DND-41 (cell line): ENCODE data around the gene TTC28.
"Not testable (repeated sequence)": the region's sequence is repeated elsewhere in the genome, so short reads cannot be mapped to it uniquely, and the experiment has no call there.

ENCODE experiments used
- ATAC-seq: fragments of 200-7000 bp; cut with Tn5 transposase; 3 replicates; pipeline ENCODE4 v1.9.1; 2021; ENCODE audit warnings: low read depth; ENCODE audit not compliant: insufficient read depth
- DNase-seq: peaks from one replicate; pipeline ENCODE4 v3.0.0-alpha.2; 2020
- H2AFZ ChIP-seq: 2 replicates; pipeline ENCODE4 v1.6.0; 2012; ENCODE audit warnings: low read depth, low read length
- H3K27ac ChIP-seq: 2 replicates; pipeline ENCODE4 v1.5.1; 2012; ENCODE audit warnings: low read length, inconsistent platforms
- H3K27me3 ChIP-seq: fragments of 200-600 bp; sonication (generic); 2 replicates; pipeline ENCODE4 v1.6.0; 2012; ENCODE audit warnings: low read length, mild to moderate bottlenecking, inconsistent platforms; ENCODE audit not compliant: insufficient read depth, poor library complexity
- H3K36me3 ChIP-seq: 2 replicates; pipeline ENCODE4 v1.5.1; 2012; ENCODE audit warnings: low read length, inconsistent platforms; ENCODE audit not compliant: insufficient read depth
- H3K4me1 ChIP-seq: 2 replicates; pipeline ENCODE4 v1.5.1; 2012; ENCODE audit warnings: mild to moderate bottlenecking, low read length; ENCODE audit not compliant: insufficient read depth
- H3K4me2 ChIP-seq: 2 replicates; pipeline ENCODE4 v1.6.0; 2012; ENCODE audit warnings: mild to moderate bottlenecking, moderate library complexity, low read length, inconsistent platforms; ENCODE audit not compliant: insufficient read depth
- H3K4me3 ChIP-seq, 2 experiments: fragments of 200-600 bp in 1 of 2; shearing (Covaris generic) in 1 of 2; 2 replicates each; pipeline ENCODE4 v1.5.1; 2012 to 2016; ENCODE audit warnings: inconsistent platforms in 2 of 2, low read length in 2 of 2, mild to moderate bottlenecking in 2 of 2, low read depth in 1 of 2, moderate library complexity in 1 of 2
- H3K79me2 ChIP-seq: 2 replicates; pipeline ENCODE4 v1.6.0; 2012; ENCODE audit warnings: low read length, inconsistent platforms; ENCODE audit not compliant: insufficient read depth
- H3K9ac ChIP-seq: 2 replicates; pipeline ENCODE4 v1.6.0; 2012; ENCODE audit warnings: low read depth, mild to moderate bottlenecking, inconsistent platforms, low read length, moderate library complexity
- H3K9me3 ChIP-seq: 2 replicates; pipeline ENCODE4 v1.5.1; 2012; ENCODE audit warnings: low read length, moderate library complexity, mild to moderate bottlenecking, inconsistent platforms; ENCODE audit not compliant: insufficient read depth, severe bottlenecking
- H4K20me1 ChIP-seq: 2 replicates; pipeline ENCODE4 v1.6.0; 2012; ENCODE audit warnings: low read length; ENCODE audit not compliant: insufficient read depth
- EZH2 ChIP-seq: IDR thresholded peaks from 3 replicates; pipeline ENCODE4 v1.6.1; 2012; ENCODE audit warnings: borderline replicate concordance, low read depth, mild to moderate bottlenecking, moderate library complexity, low read length, inconsistent platforms; ENCODE audit not compliant: severe bottlenecking
- TF ChIP-seq, protein P1 (sequence below): IDR thresholded peaks from 2 replicates; pipeline ENCODE4 v1.5.1; 2012; ENCODE audit warnings: borderline replicate concordance, low read length, moderate library complexity, mild to moderate bottlenecking; ENCODE audit not compliant: poor library complexity, severe bottlenecking; ENCODE audit errors: extremely low read depth

The TTC28 gene

DNA sequence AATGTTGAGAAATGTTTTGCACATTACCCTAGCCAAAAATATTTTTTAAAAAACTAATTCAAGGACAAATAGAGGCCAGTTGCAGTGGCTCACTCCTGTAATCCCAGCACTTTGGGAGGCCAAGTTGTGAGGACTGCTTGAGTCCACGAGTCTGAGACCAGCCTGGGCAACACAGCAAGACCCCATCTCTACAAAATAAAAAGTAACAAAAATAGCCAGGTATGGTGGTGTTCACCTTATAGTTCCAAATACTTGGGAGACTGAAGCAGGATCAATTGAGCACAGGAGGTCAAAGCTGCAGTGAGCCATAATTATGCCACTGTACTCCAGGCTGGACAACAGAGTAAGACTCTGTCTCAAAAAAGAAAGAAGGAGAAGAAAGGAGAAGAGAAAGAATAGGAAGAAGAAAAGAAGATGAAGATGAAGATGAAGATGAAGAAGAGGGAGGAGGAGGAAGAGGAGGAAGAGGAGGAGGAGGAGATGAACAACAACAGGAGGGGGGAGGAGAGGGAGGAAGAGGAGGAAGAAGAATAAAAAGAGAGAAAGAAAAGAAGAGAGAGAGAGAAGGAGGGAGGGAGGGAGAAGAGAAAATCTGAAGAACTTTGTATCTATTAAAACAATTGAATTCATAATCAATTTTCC, 136.5 kb downstream of the TTC28 start:
- H3K4me2 ChIP-seq = no peak overlapping the region
- no peaks in the 10 kb centered on the region for H3K79me2 ChIP-seq
- no peak overlapping the region for H2AFZ ChIP-seq
- ATAC-seq (no peak), DNase-seq (no peak)
- TF ChIP-seq, protein P1, sequence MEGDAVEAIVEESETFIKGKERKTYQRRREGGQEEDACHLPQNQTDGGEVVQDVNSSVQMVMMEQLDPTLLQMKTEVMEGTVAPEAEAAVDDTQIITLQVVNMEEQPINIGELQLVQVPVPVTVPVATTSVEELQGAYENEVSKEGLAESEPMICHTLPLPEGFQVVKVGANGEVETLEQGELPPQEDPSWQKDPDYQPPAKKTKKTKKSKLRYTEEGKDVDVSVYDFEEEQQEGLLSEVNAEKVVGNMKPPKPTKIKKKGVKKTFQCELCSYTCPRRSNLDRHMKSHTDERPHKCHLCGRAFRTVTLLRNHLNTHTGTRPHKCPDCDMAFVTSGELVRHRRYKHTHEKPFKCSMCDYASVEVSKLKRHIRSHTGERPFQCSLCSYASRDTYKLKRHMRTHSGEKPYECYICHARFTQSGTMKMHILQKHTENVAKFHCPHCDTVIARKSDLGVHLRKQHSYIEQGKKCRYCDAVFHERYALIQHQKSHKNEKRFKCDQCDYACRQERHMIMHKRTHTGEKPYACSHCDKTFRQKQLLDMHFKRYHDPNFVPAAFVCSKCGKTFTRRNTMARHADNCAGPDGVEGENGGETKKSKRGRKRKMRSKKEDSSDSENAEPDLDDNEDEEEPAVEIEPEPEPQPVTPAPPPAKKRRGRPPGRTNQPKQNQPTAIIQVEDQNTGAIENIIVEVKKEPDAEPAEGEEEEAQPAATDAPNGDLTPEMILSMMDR = no peak
- no peak for TF ChIP-seq EZH2
- H3K4me1 ChIP-seq = no peaks in the 10 kb centered on the region
- no peak overlapping the region for H3K27ac ChIP-seq
- no peak overlapping the region for H3K4me3 ChIP-seq
- peaks cover 4% of the 10 kb centered on the region for H3K9me3 ChIP-seq
- H3K36me3 ChIP-seq = no peaks in the 10 kb centered on the region
- H3K9ac ChIP-seq = no peak overlapping the region
- H3K27me3 ChIP-seq = no peaks in the 10 kb centered on the region
- no peaks in the 10 kb centered on the region for H4K20me1 ChIP-seq

DNA sequence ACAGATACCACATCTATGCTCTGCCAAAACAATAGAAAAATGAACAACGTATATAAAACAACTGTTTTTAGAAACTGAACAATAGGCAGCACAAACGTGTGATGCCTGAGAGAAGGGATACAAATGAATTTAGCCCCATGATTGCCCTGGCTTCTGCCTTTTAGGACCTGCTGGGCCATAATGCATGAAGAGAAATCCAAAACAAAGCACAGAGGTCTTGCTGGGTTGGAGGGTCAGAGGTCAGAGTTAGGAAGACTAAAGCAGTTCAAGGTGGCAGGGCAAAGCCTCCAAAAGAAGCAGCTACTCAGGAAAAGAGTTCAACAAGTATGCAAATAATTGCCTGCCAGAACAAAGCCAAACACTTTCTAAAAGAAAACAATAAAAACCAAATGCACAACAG, 138.5 kb downstream of the TTC28 start:
- Histone ChIP-seq H3K79me2 (no peaks in the 10 kb centered on the region), H3K9ac (no peak overlapping the region), H3K27ac (no peak overlapping the region), H3K4me3 (no peak overlapping the region), H3K4me2 (no peak overlapping the region), H3K9me3 (peaks cover 4% of the 10 kb centered on the region), H3K36me3 (no peaks in the 10 kb centered on the region), H3K4me1 (no peaks in the 10 kb centered on the region), H4K20me1 (no peaks in the 10 kb centered on the region), H2AFZ (peak overlapping the region; percentile 47; the same call in 1 of the 2 replicates), H3K27me3 (no peaks in the 10 kb centered on the region)
- TF ChIP-seq EZH2 = no peak
- TF ChIP-seq, protein P1 = no peak
- DNase-seq (no peak), ATAC-seq (no peak)

DNA sequence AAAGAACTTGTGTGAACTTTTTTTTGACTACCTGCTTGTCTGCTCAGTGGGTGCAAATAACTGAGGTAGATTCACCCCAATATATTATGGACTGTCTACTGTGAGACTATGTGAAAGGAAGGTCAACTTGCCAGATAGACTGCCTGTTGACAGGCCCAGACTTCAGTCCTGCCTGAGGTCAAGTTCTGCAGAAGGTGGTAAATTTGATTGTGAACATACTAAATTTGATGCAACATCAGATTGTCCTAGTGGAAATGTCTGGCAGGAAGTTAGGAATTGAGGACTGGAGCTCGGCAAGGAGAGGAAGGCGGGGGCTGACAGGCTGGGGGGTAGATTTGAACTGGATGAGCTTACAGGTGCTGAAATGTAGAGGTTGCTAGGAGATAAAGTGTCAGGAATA, 140.7 kb downstream of the TTC28 start:
- H2AFZ ChIP-seq = no peak overlapping the region
- H3K27me3 ChIP-seq = no peaks in the 10 kb centered on the region
- no peaks in the 10 kb centered on the region for H3K79me2 ChIP-seq
- no peak overlapping the region for H3K4me3 ChIP-seq
- ATAC-seq (no peak), DNase-seq (no peak)
- H3K27ac ChIP-seq = no peak overlapping the region
- peaks cover 5% of the 10 kb centered on the region for H3K4me1 ChIP-seq
- H3K9me3 ChIP-seq = peaks cover 4% of the 10 kb centered on the region
- H3K9ac ChIP-seq = no peak overlapping the region
- H3K36me3 ChIP-seq = no peaks in the 10 kb centered on the region
- H4K20me1 ChIP-seq = no peaks in the 10 kb centered on the region
- no peak for TF ChIP-seq EZH2
- H3K4me2 ChIP-seq = no peak overlapping the region

DNA sequence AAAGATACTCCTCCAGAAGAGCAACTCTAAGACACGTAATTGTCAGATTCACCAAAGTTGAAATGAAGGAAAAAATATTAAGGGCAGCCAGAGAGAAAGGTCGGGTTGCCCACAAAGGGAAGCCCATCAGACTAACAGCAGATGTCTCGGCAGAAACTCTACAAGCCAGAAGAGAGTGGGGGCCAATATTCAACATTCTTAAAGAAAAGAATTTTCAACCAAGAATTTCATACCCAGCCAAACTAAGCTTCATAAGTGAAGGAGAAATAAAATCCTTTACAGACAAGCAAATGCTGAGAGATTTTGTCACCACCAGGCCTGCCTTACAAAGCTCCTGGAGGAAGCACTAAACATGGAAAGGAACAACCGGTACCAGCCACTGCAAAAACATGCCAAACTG, 149.1 kb downstream of the TTC28 start:
- not testable (repeated sequence) for H3K27me3 ChIP-seq, H3K36me3 ChIP-seq, H4K20me1 ChIP-seq, H3K27ac ChIP-seq, H3K4me3 ChIP-seq, H3K4me2 ChIP-seq, H2AFZ ChIP-seq, DNase-seq, ATAC-seq, H3K79me2 ChIP-seq, H3K9ac ChIP-seq
- H3K9me3 ChIP-seq = peaks cover 14% of the 10 kb centered on the region
- peaks cover 16% of the 10 kb centered on the region for H3K4me1 ChIP-seq

DNA sequence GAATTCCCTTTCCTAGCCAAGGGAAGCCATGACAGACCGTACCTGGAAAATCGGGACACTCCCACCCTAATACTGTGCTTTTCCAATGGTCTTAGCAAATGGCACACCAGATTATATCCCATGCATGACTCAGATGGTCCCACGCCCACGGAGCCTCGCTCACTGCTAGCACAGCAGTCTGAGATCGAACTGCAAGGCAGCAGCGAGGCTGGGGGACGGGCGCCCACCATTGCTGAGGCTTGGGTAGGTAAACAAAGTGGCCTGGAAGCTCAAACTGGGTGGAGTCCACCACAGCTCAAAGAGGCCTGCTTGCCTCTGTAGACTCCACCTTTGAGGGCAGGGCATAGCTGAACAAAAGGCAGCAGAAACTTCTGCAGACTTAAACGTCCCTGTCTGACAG, 150.5 kb downstream of the TTC28 start:
- Histone ChIP-seq H3K4me1 (peaks cover 11% of the 10 kb centered on the region), H3K9me3 (peaks cover 14% of the 10 kb centered on the region)
- not testable (repeated sequence) for H3K36me3 ChIP-seq, H2AFZ ChIP-seq, H3K4me3 ChIP-seq, H4K20me1 ChIP-seq, H3K9ac ChIP-seq, H3K27ac ChIP-seq, DNase-seq, ATAC-seq, H3K27me3 ChIP-seq, H3K79me2 ChIP-seq, H3K4me2 ChIP-seq
